HepG2 (cell line): Measurements from ENCODE around the gene KCNQ1OT1. TPM values are rescaled to one million over a fixed set of nuclear protein-coding genes. Genes with fewer than 3 reads are reported as not detected.

ENCODE experiments used
- BRCA1 ChIP-seq: sonication (generic); formaldehyde crosslinking; IDR thresholded peaks from 2 replicates; pipeline ENCODE4 v1.4.0; 2020; ENCODE audit warnings: missing genetic modification reagents
- DPF2 ChIP-seq: sonication (generic); formaldehyde crosslinking; IDR thresholded peaks from 2 replicates; pipeline ENCODE4 v1.4.0; 2020; ENCODE audit warnings: mild to moderate bottlenecking, low read depth, missing genetic modification reagents, borderline replicate concordance
- FOXJ3 ChIP-seq: sonication (generic); formaldehyde crosslinking; IDR thresholded peaks from 2 replicates; pipeline ENCODE4 v1.4.0; 2020; ENCODE audit warnings: missing genetic modification reagents, mild to moderate bottlenecking, borderline replicate concordance
- HNRNPK ChIP-seq: fragments of 200-400 bp; formaldehyde crosslinking; IDR thresholded peaks from 2 replicates; pipeline ENCODE4 v1.6.1; 2018; ENCODE audit warnings: low read length, low read depth, moderate library complexity, mild to moderate bottlenecking; ENCODE audit not compliant: poor library complexity, severe bottlenecking
- MEIS1 ChIP-seq: sonication (generic); formaldehyde crosslinking; IDR thresholded peaks from 2 replicates; pipeline ENCODE4 v1.9.0; 2021; ENCODE audit warnings: mild to moderate bottlenecking, missing genetic modification reagents, moderate library complexity, borderline replicate concordance
- MYC ChIP-seq: sonication (generic); formaldehyde crosslinking; IDR thresholded peaks from 2 replicates; pipeline ENCODE4 v1.9.0; 2021; ENCODE audit warnings: missing genetic modification reagents, borderline replicate concordance
- RXRB ChIP-seq: IDR thresholded peaks from 2 replicates; pipeline ENCODE4 v1.6.1; 2016; ENCODE audit warnings: borderline replicate concordance, missing genetic modification reagents, missing compliant biosample characterization
- SP1 ChIP-seq, 2 experiments: fragments of 450-650 bp in 1 of 2; sonication (generic) in 1 of 2; formaldehyde crosslinking in 1 of 2; IDR thresholded peaks; 2 replicates each; pipeline versions ENCODE4 v1.4.0 to v1.6.1; 2016 to 2020; ENCODE audit warnings: missing genetic modification reagents in 1 of 2
- ZNF101 ChIP-seq: sonication (generic); formaldehyde crosslinking; IDR thresholded peaks from 2 replicates; pipeline ENCODE4 v1.4.0; 2020; ENCODE audit warnings: mild to moderate bottlenecking, low read depth, missing genetic modification reagents, borderline replicate concordance
- ZNF3 ChIP-seq: IDR thresholded peaks from 2 replicates; pipeline ENCODE4 v1.7.0; 2017; ENCODE audit warnings: inconsistent platforms
- ZNF354B ChIP-seq: sonication (generic); formaldehyde crosslinking; IDR thresholded peaks from 2 replicates; pipeline ENCODE4 v1.8.0; 2022; ENCODE audit warnings: mild to moderate bottlenecking, missing genetic modification reagents
- ZNF547 ChIP-seq: sonication (generic); formaldehyde crosslinking; IDR thresholded peaks from 2 replicates; pipeline ENCODE4 v1.5.1; 2020; ENCODE audit warnings: mild to moderate bottlenecking, missing genetic modification reagents
- ZNF883 ChIP-seq: sonication (generic); formaldehyde crosslinking; IDR thresholded peaks from 2 replicates; pipeline ENCODE4 v1.5.1; 2020; ENCODE audit warnings: mild to moderate bottlenecking, missing genetic modification reagents; ENCODE audit errors: not compliant biosample characterization
- polyA plus RNA-seq, 8 experiments: library from polyadenylated mRNA; depleted of rRNA in 3 of 8; stranded (reverse) in 7 of 8; unstranded in 1 of 8; fragments of >200 nt; fragmentation: Illumina TruSeq in 4 of 8; extraction: Trizol in 4 of 8; gene quantifications; 2 replicates each; pipeline versions ENCODE4 v1.2.1 to v1.2.3, GENCODE V29; 2011 to 2016; ENCODE audit warnings: low read depth in 4 of 8, missing spikeins in 1 of 8, mixed read lengths in 1 of 8; ENCODE audit not compliant: insufficient read depth in 1 of 8
- total RNA-seq, 5 experiments: library from RNA; depleted of rRNA; stranded (reverse); fragments of >200 nt; fragmentation: Illumina TruSeq; extraction: Trizol; gene quantifications; 2 replicates each; pipeline ENCODE4 v1.2.3, GENCODE V29; 2016; ENCODE audit warnings: low read depth in 1 of 5
- TF ChIP-seq, protein P1 (sequence below): sonication (generic); formaldehyde crosslinking; IDR thresholded peaks from 2 replicates; pipeline ENCODE4 v1.4.0; 2020; ENCODE audit warnings: missing genetic modification reagents
- TF ChIP-seq, protein P2 (sequence below): sonication (generic); formaldehyde crosslinking; IDR thresholded peaks from 2 replicates; pipeline ENCODE4 v1.8.1; 2023; ENCODE audit warnings: mild to moderate bottlenecking, missing genetic modification reagents
- TF ChIP-seq, protein P3 (sequence below): sonication (generic); formaldehyde crosslinking; IDR thresholded peaks from 2 replicates; pipeline ENCODE4 v1.4.0; 2020; ENCODE audit warnings: mild to moderate bottlenecking, missing genetic modification reagents
- TF ChIP-seq, protein P4 (sequence below): sonication (generic); formaldehyde crosslinking; IDR thresholded peaks from 2 replicates; pipeline ENCODE4 v1.4.0; 2020; ENCODE audit warnings: mild to moderate bottlenecking, missing genetic modification reagents
- TF ChIP-seq, protein P5 (sequence below): sonication (generic); formaldehyde crosslinking; IDR thresholded peaks from 2 replicates; pipeline ENCODE4 v1.4.0; 2020; ENCODE audit warnings: mild to moderate bottlenecking, missing genetic modification reagents

Gene KCNQ1OT1
- total and polyA plus RNA-seq, 2 of the 13 experiments (the other 11 are each of a cell fraction or from before 2014, with no cell fraction given): 1.3 to 18.9 TPM

DNA sequence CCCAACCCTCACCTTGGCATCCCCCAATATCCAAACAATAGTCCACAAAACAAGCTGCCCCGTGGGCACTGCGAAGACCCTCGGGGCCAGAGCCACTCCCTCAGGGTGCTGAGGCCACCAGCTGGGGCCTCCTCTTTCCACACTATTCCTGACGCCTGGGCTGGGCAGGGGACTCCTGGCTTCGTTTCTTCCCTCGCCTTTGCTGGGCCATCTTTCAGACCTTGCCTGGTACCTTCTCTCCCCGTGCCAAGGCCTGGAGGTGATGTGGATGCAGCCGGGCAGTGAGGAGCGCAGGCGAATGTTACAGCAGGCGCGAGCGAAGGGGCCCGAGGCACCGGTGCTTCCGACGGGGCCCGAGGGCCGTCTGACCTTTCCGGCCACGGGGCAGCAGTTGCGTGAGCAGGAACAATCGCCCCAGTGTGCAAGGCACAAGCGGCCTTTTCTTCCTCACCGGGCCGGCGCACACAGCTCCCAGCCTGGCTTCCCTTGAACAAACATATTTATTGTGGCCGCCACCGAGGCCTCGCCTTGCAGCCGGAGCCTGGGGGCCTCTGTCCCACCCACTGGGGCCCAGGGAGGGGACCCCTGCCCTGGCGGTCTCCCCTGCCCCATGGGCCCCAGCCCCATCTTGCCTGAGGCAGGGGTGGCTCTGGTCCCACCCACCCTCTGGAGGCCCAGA, 32.6 kb upstream of the KCNQ1OT1 start (continued):
- TF ChIP-seq, protein P1, sequence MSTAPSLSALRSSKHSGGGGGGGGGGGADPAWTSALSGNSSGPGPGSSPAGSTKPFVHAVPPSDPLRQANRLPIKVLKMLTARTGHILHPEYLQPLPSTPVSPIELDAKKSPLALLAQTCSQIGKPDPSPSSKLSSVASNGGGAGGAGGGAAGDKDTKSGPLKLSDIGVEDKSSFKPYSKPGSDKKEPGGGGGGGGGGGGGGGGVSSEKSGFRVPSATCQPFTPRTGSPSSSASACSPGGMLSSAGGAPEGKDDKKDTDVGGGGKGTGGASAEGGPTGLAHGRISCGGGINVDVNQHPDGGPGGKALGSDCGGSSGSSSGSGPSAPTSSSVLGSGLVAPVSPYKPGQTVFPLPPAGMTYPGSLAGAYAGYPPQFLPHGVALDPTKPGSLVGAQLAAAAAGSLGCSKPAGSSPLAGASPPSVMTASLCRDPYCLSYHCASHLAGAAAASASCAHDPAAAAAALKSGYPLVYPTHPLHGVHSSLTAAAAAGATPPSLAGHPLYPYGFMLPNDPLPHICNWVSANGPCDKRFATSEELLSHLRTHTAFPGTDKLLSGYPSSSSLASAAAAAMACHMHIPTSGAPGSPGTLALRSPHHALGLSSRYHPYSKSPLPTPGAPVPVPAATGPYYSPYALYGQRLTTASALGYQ (CRISPR knock-in tag): peak; percentile 97
- peak; percentile 86 for TF ChIP-seq FOXJ3 (CRISPR knock-in tag)
- TF ChIP-seq, protein P2, sequence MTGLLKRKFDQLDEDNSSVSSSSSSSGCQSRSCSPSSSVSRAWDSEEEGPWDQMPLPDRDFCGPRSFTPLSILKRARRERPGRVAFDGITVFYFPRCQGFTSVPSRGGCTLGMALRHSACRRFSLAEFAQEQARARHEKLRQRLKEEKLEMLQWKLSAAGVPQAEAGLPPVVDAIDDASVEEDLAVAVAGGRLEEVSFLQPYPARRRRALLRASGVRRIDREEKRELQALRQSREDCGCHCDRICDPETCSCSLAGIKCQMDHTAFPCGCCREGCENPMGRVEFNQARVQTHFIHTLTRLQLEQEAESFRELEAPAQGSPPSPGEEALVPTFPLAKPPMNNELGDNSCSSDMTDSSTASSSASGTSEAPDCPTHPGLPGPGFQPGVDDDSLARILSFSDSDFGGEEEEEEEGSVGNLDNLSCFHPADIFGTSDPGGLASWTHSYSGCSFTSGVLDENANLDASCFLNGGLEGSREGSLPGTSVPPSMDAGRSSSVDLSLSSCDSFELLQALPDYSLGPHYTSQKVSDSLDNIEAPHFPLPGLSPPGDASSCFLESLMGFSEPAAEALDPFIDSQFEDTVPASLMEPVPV (CRISPR knock-in tag): no peak
- peak; percentile 92 for TF ChIP-seq RXRB (CRISPR knock-in tag)
- no peak for TF ChIP-seq HNRNPK
- TF ChIP-seq ZNF883 (CRISPR knock-in tag): no peak
- TF ChIP-seq ZNF354B: no peak
- TF ChIP-seq, protein P3, sequence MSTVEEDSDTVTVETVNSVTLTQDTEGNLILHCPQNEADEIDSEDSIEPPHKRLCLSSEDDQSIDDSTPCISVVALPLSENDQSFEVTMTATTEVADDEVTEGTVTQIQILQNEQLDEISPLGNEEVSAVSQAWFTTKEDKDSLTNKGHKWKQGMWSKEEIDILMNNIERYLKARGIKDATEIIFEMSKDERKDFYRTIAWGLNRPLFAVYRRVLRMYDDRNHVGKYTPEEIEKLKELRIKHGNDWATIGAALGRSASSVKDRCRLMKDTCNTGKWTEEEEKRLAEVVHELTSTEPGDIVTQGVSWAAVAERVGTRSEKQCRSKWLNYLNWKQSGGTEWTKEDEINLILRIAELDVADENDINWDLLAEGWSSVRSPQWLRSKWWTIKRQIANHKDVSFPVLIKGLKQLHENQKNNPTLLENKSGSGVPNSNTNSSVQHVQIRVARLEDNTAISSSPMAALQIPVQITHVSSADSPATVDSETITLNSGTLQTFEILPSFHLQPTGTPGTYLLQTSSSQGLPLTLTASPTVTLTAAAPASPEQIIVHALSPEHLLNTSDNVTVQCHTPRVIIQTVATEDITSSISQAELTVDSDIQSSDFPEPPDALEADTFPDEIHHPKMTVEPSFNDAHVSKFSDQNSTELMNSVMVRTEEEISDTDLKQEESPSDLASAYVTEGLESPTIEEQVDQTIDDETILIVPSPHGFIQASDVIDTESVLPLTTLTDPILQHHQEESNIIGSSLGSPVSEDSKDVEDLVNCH (CRISPR knock-in tag): no peak
- TF ChIP-seq, protein P4, sequence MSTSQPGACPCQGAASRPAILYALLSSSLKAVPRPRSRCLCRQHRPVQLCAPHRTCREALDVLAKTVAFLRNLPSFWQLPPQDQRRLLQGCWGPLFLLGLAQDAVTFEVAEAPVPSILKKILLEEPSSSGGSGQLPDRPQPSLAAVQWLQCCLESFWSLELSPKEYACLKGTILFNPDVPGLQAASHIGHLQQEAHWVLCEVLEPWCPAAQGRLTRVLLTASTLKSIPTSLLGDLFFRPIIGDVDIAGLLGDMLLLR (CRISPR knock-in tag): peak; percentile 22; the same call in 1 of the 2 replicates
- TF ChIP-seq SP1 (IDR thresholded peaks at IDR 0.05): no peak
- peak; percentile 16; the same call in 1 of the 2 replicates for TF ChIP-seq SP1 (CRISPR knock-in tag; IDR thresholded peaks at IDR 0.05)
- TF ChIP-seq ZNF101: no peak
- TF ChIP-seq MEIS1 (CRISPR knock-in tag): no peak
- TF ChIP-seq BRCA1 (CRISPR knock-in tag): peak; percentile 79; the same call in 1 of the 2 replicates
- TF ChIP-seq ZNF3 (CRISPR knock-in tag): no peak; the same call in 1 of the 2 replicates
- peak; percentile 90 for TF ChIP-seq MYC (CRISPR knock-in tag)
- peak; percentile 60 for TF ChIP-seq DPF2 (CRISPR knock-in tag)
- TF ChIP-seq, protein P5, sequence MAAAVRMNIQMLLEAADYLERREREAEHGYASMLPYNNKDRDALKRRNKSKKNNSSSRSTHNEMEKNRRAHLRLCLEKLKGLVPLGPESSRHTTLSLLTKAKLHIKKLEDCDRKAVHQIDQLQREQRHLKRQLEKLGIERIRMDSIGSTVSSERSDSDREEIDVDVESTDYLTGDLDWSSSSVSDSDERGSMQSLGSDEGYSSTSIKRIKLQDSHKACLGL: peak; percentile 77
- peak; percentile 71; the same call in 1 of the 2 replicates for TF ChIP-seq ZNF547
